Neural cell (in vitro differentiated cells): Measurements from ENCODE around the gene NKRF. TPM values are rescaled to one million over a fixed set of nuclear protein-coding genes. Genes with fewer than 3 reads are reported as not detected.

Experiments
- H2AFZ ChIP-seq: fragments of 200-600, 300-800 bp; sonication (generic), shearing (Covaris generic); 2 replicates; pipeline ENCODE4 v1.6.0; 2014; ENCODE audit warnings: low read depth, mild to moderate bottlenecking, antibody characterized with exemption, low read length, moderate library complexity
- H3F3A ChIP-seq: fragments of 200-600 bp; shearing (Covaris generic); 2 replicates; pipeline ENCODE4 v1.6.1; 2016; ENCODE audit warnings: mild to moderate bottlenecking, moderate library complexity, mixed read lengths, antibody characterized with exemption, low read length; ENCODE audit not compliant: insufficient read depth, poor library complexity, severe bottlenecking
- H3K27ac ChIP-seq: fragments of 200-600, 300-800 bp; sonication (generic), shearing (Covaris generic); 2 replicates; pipeline ENCODE4 v1.5.1; 2014; ENCODE audit warnings: mild to moderate bottlenecking, low read length, moderate library complexity
- H3K27me3 ChIP-seq: fragments of 300-800, 200-600 bp; sonication (generic), shearing (Covaris generic); 2 replicates; pipeline ENCODE4 v1.6.0; 2014; ENCODE audit warnings: mild to moderate bottlenecking, low read depth, low read length, moderate library complexity; ENCODE audit not compliant: insufficient read depth
- H3K36me3 ChIP-seq: fragments of 300-800, 200-600 bp; sonication (generic), shearing (Covaris generic); 2 replicates; pipeline ENCODE4 v1.5.1; 2014; ENCODE audit warnings: mild to moderate bottlenecking, antibody characterized with exemption, low read length, moderate library complexity; ENCODE audit not compliant: insufficient read depth
- H3K4me2 ChIP-seq: fragments of 300-800, 200-600 bp; sonication (generic), shearing (Covaris generic); 2 replicates; pipeline ENCODE4 v1.6.0; 2014; ENCODE audit warnings: mild to moderate bottlenecking, low read length
- H3K4me3 ChIP-seq: fragments of 300-800, 200-600 bp; sonication (generic), shearing (Covaris generic); 2 replicates; pipeline ENCODE4 v1.5.1; 2014; ENCODE audit warnings: mild to moderate bottlenecking, low read length, moderate library complexity
- H3K79me2 ChIP-seq: fragments of 200-600 bp; shearing (Covaris generic); replicated peaks from 2 replicates; pipeline ENCODE4 v1.6.0; 2014; ENCODE audit warnings: mild to moderate bottlenecking, low read length, moderate library complexity; ENCODE audit not compliant: insufficient read depth
- H3K9ac ChIP-seq: fragments of 300-800, 200-600 bp; sonication (generic), shearing (Covaris generic); 2 replicates; pipeline ENCODE4 v1.6.1; 2016; ENCODE audit warnings: mild to moderate bottlenecking, low read length, mixed read lengths
- H3K9me2 ChIP-seq: fragments of 200-600 bp; shearing (Covaris generic); 2 replicates; pipeline ENCODE4 v1.6.1; 2016; ENCODE audit warnings: mild to moderate bottlenecking, low read length, mixed read lengths; ENCODE audit not compliant: insufficient read depth
- H3K9me3 ChIP-seq: fragments of 200-600, 300-800 bp; sonication (generic), shearing (Covaris generic); 2 replicates; pipeline ENCODE4 v1.6.1; 2016; ENCODE audit warnings: mild to moderate bottlenecking, mixed run types, low read length, moderate library complexity, mixed read lengths
- H4K20me1 ChIP-seq: fragments of 200-600 bp; shearing (Covaris generic); 2 replicates; pipeline ENCODE4 v1.6.1; 2016; ENCODE audit warnings: mild to moderate bottlenecking, mixed run types; ENCODE audit not compliant: insufficient read depth
- CTCF ChIP-seq: fragments of 450-650 bp; IDR thresholded peaks from 2 replicates; pipeline ENCODE4 v1.5.1; 2014; ENCODE audit warnings: antibody characterized with exemption, mild to moderate bottlenecking, moderate library complexity; ENCODE audit not compliant: poor library complexity, severe bottlenecking
- EP300 ChIP-seq: fragments of 450-650 bp; conservative IDR thresholded peaks from 2 replicates; pipeline ENCODE4 v1.6.1; 2014; ENCODE audit warnings: antibody characterized with exemption, mild to moderate bottlenecking, moderate library complexity; ENCODE audit not compliant: poor library complexity, severe bottlenecking
- EZH2 ChIP-seq: fragments of 200-600, 300-800 bp; shearing (Covaris generic), sonication (generic); IDR thresholded peaks from 2 replicates; pipeline ENCODE4 v1.6.1; 2014; ENCODE audit warnings: antibody characterized with exemption, low read length, borderline replicate concordance, mild to moderate bottlenecking; ENCODE audit not compliant: insufficient read depth, poor library complexity, severe bottlenecking
- MXI1 ChIP-seq: fragments of 450-650 bp; conservative IDR thresholded peaks from 2 replicates; pipeline ENCODE4 v1.6.1; 2014; ENCODE audit warnings: antibody characterized with exemption, mild to moderate bottlenecking; ENCODE audit not compliant: poor library complexity, severe bottlenecking
- POLR2AphosphoS5 ChIP-seq: IDR thresholded peaks from 2 replicates; pipeline ENCODE4 v1.6.1; 2012
- RAD21 ChIP-seq: fragments of 450-650 bp; conservative IDR thresholded peaks from 2 replicates; pipeline ENCODE4 v1.6.1; 2014; ENCODE audit warnings: antibody characterized with exemption, mild to moderate bottlenecking, moderate library complexity
- REST ChIP-seq: IDR thresholded peaks from 2 replicates; pipeline ENCODE4 v1.6.1; 2012; ENCODE audit warnings: borderline replicate concordance
- SMC3 ChIP-seq: fragments of 450-650 bp; conservative IDR thresholded peaks from 2 replicates; pipeline ENCODE4 v1.6.1; 2014; ENCODE audit warnings: antibody characterized with exemption, mild to moderate bottlenecking, moderate library complexity; ENCODE audit not compliant: poor library complexity
- TAF1 ChIP-seq: IDR thresholded peaks from 2 replicates; pipeline ENCODE4 v1.6.1; 2012; ENCODE audit warnings: low read depth
- polyA plus RNA-seq: library from polyadenylated mRNA; depleted of rRNA; stranded (reverse); fragments of >200 nt; gene quantifications from 2 replicates; pipeline ENCODE4 v1.2.3, GENCODE V29; 2014

Gene NKRF
- polyA plus RNA-seq, 1 donor from 2014 or later: 27.0 TPM

GRCh38 chrX:119574394-119575266 lies 31.6 kb downstream of the NKRF start, which contains the start of gene UBE2A:
Gene UBE2A (plus strand): TSS chrX:119574563. CDS start chrX:119574712, 149 bp downstream.
- Histone ChIP-seq H3K27ac (peak within 1 kb of the TSS; percentile 65), H3K79me2 (no peaks in the 10 kb centered on the region), H3K27me3 (no peaks in the 10 kb centered on the region), H3K4me2 (peak within 1 kb of the TSS; percentile 10), H3K9me2 (no peaks in the 10 kb centered on the region), H3F3A (no peaks in the 10 kb centered on the region), H3K36me3 (no peaks in the 10 kb centered on the region), H3K4me3 (peak within 1 kb of the TSS; percentile 77), H2AFZ (peak within 1 kb of the TSS; percentile 69), H4K20me1 (no peaks in the 10 kb centered on the region), H3K9ac (peak within 1 kb of the TSS; percentile 74), H3K9me3 (no peaks in the 10 kb centered on the region)
- TF ChIP-seq EP300 (peak; percentile 37), REST (peak; percentile 71), CTCF (peak; percentile 48), SMC3 (no peak), POLR2AphosphoS5 (peak; percentile 90), TAF1 (peak; percentile 83), EZH2 (no peak), MXI1 (peak; percentile 41), RAD21 (no peak)

GRCh38 chrX:119573840-119574393 lies 32.3 kb downstream of the NKRF start:
- no peaks in the 10 kb centered on the region for H4K20me1 ChIP-seq
- no peaks in the 10 kb centered on the region for H3K9me2 ChIP-seq
- TF ChIP-seq EP300: no peak
- TF ChIP-seq SMC3: no peak
- no peak for TF ChIP-seq EZH2
- no peak for TF ChIP-seq RAD21
- TF ChIP-seq TAF1: no peak
- no peak for TF ChIP-seq MXI1
- no peak for TF ChIP-seq REST
- TF ChIP-seq CTCF: no peak
- TF ChIP-seq POLR2AphosphoS5: no peak
- H2AFZ ChIP-seq: peak overlapping the region; percentile 69
- H3K9me3 ChIP-seq: no peaks in the 10 kb centered on the region
- H3K4me3 ChIP-seq: peak overlapping the region; percentile 77
- H3K9ac ChIP-seq: peak overlapping the region; percentile 74
- no peaks in the 10 kb centered on the region for H3F3A ChIP-seq
- H3K27ac ChIP-seq: peak overlapping the region; percentile 24
- H3K4me2 ChIP-seq: no peak overlapping the region
- no peaks in the 10 kb centered on the region for H3K36me3 ChIP-seq
- H3K27me3 ChIP-seq: no peaks in the 10 kb centered on the region
- no peaks in the 10 kb centered on the region for H3K79me2 ChIP-seq
